ENCODE results near the gene ZNF507.
"Not testable (repeated sequence)": the region's sequence is repeated elsewhere in the genome, so short reads cannot be mapped to it uniquely, and the experiment has no call there.

ZNF507 gene

GRCh38 chr19:32421589-32422361, 76.4 kb downstream of the ZNF507 start:
- DNase-seq (ENCODE audit: low read depth) = peak; percentile 54
- TF ChIP-seq, protein P1, sequence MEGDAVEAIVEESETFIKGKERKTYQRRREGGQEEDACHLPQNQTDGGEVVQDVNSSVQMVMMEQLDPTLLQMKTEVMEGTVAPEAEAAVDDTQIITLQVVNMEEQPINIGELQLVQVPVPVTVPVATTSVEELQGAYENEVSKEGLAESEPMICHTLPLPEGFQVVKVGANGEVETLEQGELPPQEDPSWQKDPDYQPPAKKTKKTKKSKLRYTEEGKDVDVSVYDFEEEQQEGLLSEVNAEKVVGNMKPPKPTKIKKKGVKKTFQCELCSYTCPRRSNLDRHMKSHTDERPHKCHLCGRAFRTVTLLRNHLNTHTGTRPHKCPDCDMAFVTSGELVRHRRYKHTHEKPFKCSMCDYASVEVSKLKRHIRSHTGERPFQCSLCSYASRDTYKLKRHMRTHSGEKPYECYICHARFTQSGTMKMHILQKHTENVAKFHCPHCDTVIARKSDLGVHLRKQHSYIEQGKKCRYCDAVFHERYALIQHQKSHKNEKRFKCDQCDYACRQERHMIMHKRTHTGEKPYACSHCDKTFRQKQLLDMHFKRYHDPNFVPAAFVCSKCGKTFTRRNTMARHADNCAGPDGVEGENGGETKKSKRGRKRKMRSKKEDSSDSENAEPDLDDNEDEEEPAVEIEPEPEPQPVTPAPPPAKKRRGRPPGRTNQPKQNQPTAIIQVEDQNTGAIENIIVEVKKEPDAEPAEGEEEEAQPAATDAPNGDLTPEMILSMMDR (conservative IDR thresholded peaks at IDR 0.05; ENCODE audit: low read depth, low read length) = no peak
- H3K4me3 ChIP-seq (ENCODE audit: low read depth, low read length) = no peak overlapping the region

GRCh38 chr19:32422435-32422834, 77.0 kb downstream of the ZNF507 start:
- no peak for DNase-seq (ENCODE audit: low read depth)
- H3K4me3 ChIP-seq (ENCODE audit: low read depth, low read length) = no peak overlapping the region
- TF ChIP-seq, protein P1 (conservative IDR thresholded peaks at IDR 0.05; ENCODE audit: low read depth, low read length) = no peak

- DNase-seq (ENCODE audit: low read depth); H3K4me3 ChIP-seq (ENCODE audit: low read depth, low read length): not testable (repeated sequence)
These were observed 78.5 kb downstream of the ZNF507 start for GRCh38 chr19:32423944-32424343.

- DNase-seq (ENCODE audit: low read depth) = no peak
- TF ChIP-seq, protein P1 (conservative IDR thresholded peaks at IDR 0.05; ENCODE audit: low read depth, low read length) = no peak
- H3K4me3 ChIP-seq (ENCODE audit: low read depth, low read length) = no peak overlapping the region
These were observed 82.1 kb downstream of the ZNF507 start for GRCh38 chr19:32427536-32427935.

- TF ChIP-seq, protein P1 (conservative IDR thresholded peaks at IDR 0.05; ENCODE audit: low read depth, low read length) = no peak
- H3K4me3 ChIP-seq (ENCODE audit: low read depth, low read length) = no peak overlapping the region
- no peak for DNase-seq (ENCODE audit: low read depth)
These were observed 91.3 kb downstream of the ZNF507 start for GRCh38 chr19:32436692-32437091.

GRCh38 chr19:32437096-32437495, 91.7 kb downstream of the ZNF507 start:
- TF ChIP-seq, protein P1 (conservative IDR thresholded peaks at IDR 0.05; ENCODE audit: low read depth, low read length) = no peak
- no peak for DNase-seq (ENCODE audit: low read depth)

More at GRCh38 chr19:32437096-32437495, 91.7 kb downstream of the ZNF507 start:
- H3K4me3 ChIP-seq (ENCODE audit: low read depth, low read length) = no peak overlapping the region

Data from choroid plexus epithelial cell (primary cell).